NCI-H2107 (cell line): ENCODE results near the gene PCCA.
"Not testable (repeated sequence)": the region's sequence is repeated elsewhere in the genome, so short reads cannot be mapped to it uniquely, and the experiment has no call there.

Experiments used
- DNase-seq: peaks from one replicate; lab custom pipeline; 2025; lab: John Stamatoyannopoulos, UW

Gene PCCA

DNA sequence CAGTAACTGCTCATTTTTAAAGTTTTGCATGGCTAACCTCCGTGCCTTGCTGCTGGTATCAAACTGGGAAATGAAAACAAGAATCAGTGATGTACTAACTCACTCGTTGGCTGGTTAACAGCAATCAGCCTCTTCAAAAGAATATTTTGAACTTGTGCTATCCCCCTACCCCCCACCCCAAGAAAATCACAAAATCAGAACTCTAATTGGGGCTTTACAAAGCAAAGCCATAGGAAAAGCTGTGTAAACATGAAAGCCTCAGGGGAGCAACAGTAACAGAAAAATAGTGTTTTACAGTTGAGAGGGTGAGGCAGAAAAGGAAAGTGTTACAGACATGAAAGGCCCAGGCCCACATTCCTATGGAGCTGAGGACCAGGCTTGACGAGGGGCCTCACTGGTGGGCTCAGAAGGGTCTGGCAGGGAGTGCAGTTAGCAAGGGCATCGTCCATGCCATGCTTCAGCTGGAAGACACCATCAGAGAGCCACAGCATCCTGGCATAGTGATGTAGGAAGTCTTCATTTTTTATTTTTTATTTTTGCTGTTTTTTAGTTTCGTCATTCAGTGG lies 217.6 kb downstream of the PCCA start:
- no peak for DNase-seq

DNA sequence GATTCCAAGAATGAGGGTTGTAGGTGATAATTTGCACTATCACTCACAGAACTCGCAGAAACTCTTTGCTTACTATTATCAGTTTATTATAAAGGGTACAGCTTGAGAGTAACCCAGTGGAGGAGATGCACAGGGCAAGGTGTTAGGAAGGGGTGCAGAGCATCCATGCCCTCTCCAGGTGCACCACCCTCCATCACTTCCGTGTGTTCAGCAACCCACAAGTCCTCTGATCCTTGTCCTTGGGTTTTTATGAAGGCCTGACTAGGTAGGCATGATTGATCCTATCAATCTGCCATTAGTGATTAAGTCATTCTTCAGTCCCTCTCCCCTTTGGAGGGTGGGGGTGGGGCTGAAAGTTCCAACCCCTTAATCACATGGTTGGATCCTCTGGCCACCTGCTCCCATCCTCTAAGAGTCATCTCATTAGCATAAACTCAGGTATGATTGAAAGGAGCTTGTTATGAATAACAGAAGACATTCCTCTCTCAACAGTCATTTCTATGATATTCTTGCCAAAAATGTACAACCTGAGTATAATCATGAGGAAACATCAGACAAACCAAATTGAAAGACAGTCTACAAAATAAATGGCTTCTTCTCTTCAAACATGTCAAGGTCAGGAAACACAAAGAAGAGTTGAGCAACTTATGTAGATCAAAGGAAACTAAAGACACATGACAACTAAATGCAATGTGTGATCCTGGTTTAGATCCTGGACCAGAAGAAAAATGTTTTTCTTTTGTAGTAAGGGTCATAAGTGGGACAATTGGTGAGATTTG lies 225.4 kb downstream of the PCCA start:
- DNase-seq: no peak

DNA sequence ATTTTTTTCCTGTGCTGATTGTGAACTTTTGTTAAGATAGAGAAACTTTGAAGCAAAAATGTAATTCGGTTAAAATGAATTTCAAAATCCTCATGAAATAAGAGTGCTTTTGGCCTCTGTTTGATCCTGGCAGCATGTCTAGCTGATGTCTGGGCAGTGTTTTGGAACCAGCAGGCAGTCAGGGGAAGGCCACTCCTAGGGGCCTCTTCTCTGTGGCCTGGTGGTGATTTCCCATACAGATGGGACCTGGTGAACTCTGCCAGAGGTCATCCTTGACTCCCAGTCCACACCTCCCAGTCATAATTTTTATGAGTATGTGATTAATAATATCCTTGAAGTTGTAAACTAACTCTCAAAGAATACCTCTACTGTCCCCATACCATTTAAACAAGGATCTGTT lies 226.6 kb downstream of the PCCA start:
- no peak for DNase-seq

DNA sequence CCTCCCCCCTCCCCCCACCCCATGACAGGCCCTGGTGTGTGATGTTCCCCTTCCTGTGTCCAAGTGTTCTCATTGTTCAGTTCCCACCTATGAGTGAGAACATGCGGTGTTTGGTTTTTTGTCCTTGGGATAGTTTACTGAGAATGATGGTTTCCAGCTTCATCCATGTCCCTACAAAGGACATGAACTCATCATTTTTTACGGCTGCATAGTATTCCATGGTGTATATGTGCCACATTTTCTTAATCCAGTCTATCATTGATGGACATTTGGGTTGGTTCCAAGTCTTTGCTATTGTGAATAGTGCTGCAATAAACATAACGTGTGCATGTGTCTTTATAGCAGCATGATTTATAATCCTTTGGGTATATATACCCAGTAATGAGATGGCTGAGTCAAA lies 229.6 kb downstream of the PCCA start:
- DNase-seq: not testable (repeated sequence)

DNA sequence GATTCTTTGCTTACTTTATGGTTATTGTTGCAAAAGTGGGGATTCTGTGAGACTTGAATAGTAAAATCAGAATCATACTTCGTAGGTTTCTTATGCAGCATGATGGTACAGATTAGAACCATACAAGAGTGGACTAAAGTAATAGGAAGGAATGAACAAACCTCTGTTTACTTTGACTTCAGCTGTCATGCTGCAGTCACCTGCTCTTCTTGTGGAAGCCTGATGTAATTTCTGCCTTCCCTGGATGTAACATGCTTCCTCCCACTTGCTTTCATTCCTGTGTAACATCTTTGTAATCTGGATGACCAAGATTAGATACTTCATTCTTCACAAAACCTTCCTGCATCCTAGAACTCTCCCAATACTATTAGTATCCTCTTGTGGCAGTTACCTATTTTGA lies 235.0 kb downstream of the PCCA start:
- no peak for DNase-seq

DNA sequence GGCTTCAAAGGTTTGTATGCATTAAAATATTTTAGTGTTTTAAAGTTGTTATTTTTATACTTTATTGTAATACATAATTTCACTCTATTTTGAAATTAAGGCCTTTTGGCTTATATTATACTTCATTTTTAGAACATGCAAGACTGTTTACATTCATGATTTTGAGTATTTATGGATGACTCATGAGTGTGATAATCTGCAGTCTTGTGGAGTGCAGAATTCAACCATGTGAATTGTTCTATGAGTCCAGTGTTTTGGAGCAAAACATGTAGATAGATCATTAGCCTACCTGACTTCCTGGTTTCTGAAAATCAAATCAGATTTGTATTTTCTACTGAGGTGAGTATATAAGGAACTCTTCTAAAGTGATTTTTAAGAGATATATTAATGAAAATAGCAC lies 241.8 kb downstream of the PCCA start:
- no peak for DNase-seq

DNA sequence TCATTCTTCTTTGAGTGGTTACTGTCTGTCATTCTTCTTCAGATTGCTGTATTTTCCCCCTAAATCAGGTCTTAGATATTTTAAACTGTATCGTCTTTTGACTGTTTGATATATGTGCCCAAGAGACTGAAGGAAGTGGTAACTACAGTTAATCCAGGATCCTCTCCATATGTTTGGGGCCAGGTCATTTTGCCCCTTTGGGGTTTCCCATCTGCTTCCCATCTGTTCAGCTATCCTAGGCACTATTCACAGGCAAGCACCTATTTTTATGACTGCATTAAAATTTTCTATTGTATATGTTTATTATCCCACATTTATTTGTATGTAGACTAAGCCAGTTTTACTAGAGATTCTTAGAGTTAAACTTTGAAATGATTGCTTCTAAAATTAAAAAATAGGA lies 244.2 kb downstream of the PCCA start:
- DNase-seq: no peak

DNA sequence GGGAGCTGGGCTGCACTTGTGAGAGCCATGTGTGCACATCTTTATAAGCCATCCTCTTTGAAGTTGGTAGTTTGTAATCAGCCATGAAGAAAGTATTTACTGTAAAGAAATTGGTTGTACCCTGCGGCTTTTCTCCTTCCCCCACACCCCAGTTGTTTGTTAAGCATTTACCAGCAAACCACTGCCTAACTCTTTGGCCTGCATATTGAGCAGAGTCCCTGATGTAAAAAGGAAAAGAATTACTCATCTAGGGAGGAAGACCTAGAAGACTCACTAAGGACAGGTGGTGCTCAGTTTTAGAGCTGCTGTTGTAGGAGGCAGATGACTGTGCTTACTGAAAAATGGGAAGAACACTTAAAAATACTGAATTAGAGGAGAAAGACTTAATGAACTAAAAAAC lies 245.3 kb downstream of the PCCA start:
- no peak for DNase-seq

DNA sequence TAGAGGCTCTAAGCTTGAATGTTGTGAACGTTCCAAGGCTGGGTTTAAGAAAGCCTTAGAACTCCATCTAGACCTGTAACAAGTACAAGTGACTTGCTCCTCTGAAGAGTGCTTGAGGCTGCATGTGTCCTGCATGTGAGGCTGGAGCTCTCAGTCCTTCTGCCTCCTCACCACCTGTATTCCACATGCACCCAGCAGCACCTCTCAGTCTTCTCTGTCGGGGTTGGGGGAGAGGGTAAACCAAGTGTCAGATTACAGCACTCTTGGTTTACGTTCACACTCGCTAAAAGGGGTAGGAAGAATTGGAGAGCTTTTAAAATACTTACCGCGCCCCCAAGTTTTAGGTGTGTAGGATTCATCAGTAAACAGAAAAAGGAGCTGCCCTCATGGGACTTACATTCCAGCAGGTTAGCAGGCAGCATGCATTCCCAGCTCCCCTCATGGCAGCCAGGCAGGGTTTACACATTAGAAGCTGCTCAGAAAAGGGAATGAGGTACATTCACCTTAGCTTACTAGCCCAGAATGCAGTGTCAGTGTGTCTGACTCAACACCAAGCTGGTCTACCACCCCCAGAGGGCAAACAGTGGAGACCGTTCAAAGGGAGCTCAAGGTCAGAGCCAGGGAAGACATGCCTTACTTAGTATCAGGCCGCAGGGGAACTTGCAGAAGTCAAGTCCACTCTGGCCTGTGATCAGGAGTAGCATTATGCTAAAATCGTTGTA lies 248.1 kb downstream of the PCCA start:
- DNase-seq: no peak

DNA sequence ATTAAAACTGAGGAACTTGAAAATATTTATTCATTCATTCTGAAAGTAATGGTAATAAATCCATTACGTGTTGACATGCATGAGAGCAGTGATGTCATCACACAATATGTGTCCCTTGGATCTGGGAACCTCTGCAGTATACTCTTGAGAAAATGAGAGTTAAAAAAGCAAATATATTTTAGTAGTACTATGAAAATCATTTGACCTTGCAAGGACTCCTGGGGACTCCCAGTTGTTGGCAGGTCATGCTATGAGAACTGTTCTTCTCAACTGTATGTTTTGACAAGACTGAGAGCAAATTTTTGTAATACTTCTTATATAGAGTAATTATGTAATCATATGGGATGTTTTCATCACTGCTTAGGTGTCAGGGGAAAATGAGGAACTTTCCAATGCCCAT lies 249.4 kb downstream of the PCCA start:
- no peak for DNase-seq

DNA sequence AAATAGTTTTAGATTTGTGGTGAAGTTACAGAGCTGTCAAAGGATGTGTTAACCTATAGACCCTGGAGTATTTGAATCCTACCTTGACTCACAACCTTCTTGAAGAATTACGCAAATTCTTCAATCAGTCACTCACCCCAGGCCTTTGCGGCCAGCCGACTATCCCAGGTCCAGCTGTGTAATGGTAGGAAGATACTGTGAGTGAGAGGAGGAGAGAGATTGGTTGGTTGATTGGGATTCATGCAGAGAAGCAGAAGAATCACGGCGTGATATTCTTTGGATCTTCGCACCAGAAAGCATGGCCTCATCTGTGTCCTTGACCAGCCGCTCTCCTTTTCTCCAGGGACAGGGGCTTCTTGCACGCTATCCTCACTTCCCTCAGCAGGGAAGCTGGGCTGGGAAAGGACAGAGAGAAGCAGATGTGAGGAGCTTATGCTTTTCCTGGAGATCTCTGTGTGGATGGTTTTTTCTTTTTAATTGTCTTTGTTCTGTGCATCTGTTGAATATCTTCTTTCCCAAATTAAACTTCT lies 250.6 kb downstream of the PCCA start:
- DNase-seq: no peak

DNA sequence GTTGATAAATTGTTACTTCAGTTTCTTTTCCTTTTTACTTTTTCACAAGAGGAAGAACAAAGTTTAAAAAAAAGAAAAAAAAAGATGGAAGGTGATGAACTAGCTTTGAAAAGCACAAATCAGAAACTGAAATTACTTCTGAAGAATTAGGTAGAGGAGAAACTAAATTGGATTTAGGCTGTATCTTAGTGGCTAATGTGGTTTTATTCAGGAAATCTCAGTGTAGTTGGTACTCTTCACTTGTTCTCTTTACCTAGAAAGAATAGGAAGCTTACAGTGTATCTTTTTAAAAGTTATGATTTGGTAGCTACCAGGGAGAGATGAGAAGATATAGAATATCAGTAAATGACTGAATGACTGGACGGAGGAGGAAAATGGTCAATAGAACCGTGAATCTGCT lies 252.0 kb downstream of the PCCA start:
- DNase-seq: no peak

DNA sequence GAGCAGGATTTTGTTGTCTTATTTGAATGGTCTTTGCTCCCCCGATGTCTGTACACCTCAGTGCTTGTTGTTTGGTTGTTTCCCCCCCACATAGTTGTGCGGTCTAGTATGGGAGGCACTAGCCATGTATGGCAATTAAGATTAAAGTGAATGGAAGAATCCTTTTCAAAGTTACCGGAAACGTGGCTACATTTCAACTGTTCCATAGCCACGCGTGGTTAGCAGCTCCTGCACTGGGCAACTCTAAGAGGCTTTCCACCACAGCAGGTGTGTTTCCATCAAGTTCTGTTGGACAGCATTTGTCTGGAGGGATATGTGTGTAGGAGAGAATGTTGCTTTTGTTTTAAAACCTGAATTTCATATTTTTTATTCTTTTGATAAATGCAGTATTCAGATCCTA lies 252.4 kb downstream of the PCCA start:
- no peak for DNase-seq

DNA sequence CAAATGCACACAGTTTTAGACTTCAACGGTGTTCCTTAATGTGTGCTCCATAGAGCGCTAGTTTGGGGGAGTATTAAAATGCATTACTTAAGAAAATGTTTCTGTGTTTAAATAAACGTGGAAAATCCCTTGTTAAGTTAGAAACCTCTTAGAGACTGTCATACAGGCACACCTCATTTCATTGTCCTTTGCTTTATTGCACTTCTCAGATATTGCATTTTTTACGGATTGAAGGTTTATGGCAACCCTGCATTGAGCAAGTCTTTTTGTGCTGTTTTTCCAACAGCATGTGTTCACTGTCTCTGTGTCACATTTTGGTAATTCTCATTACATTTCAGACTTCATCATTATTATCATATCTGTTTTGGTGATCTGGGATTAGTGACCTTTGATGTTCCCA lies 255.7 kb downstream of the PCCA start:
- no peak for DNase-seq

DNA sequence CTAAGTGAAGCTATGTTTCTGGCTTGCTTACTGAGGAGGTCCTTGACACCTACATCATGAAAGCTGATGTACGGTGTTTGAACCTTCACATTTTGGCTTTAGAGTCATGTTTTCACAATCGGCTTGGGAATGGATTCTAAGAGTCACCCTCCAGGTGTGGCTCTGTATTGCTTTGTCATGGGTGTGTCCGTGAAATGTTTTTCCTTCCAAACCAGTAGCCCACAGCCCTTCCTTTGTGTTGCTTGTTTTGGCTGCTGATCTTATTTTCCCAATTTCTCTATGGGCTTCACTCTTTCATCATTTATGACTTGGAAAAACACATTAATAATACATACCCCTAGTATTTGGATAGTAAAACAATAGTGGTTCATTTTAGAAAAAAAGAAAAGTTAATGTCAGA lies 259.1 kb downstream of the PCCA start:
- no peak for DNase-seq

DNA sequence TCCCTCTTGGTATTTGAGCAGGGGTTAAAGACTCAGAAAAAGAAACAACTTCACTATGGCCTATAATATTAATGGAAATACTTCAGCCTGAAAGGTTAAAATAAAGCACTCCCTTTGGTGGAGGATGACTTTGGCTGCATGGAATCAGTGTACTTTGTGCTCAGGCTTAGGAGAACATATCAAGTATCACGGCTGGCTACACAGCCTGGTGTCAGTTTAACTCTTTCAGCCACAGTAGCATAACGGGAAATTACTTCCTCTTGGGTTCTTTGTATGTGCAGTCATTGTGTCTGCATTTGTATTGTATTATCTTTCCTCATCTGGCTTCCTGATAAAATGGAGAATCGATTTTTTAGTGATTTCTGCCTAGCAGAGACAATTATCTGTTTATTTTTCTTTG lies 260.7 kb downstream of the PCCA start:
- DNase-seq: no peak

DNA sequence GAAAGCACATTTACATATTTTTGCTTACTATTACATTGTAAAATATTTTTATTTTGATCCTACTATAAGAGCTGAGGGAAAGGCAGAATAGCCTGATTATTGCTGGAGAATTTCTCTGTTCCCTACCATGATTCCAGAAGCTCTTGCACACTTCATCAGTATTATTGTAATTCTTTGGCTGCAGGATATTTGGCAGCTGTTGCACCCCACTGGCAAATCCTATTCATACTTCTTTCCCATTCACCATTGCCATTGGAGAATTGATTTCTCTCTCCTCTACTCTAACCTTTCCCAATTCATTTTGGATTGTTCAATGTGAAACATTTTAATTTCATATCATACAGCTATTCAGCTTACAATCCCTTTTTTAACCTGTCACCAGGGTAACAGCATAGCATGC lies 261.7 kb downstream of the PCCA start:
- no peak for DNase-seq

DNA sequence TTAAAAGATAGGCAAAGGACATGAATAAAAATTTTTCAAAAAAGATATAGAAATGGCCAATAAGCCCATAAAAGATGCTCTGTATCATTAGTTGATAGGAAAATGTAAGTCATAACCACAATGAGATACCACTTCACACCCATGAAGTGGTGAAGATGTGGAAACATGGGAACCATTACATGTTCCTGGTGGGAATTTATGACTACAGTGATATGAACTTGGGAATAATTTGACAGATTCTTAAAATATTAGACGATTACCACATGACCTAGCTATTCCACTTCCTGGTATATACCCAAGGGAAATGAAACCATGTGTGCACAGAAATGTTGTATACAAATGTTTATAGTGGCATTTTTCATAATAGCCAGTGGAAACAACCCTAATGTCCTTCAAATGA lies 267.5 kb downstream of the PCCA start:
- DNase-seq: no peak

DNA sequence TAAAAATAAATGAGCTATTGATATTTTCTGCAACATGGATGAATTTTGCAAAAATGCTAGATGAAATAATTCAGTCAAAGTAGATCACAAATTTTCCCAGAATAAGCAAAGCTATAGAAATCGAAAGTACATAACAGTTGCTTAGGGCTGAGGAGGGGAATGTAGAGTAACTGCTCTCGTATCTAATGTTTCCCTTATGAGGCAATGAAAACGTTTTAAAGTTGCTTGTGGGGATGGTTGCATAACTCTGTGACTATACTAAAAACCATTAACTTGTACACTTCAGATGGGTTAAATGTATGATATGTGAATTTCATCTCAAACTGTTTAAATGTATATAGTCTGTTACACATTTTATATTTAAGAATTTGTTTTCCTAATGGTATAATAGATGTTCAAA lies 268.0 kb downstream of the PCCA start:
- no peak for DNase-seq

DNA sequence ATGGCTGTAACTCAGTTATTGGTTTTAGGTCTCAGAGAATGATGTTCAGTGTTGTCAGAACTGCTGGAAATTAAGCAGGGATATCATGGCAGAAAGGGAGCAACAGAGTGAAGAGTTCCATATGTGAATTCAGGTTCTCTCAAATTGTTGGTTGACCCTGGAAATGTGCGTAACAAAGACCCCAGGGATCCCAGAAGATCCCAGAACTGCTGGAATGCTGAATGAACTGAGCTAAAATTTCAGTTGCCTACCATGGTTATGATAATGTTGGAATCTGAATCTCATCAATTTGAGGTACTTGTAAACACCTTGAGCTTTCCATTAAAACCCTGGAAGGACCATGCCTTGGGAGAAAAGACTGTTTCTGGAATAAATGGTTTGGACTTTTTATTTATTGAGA lies 268.9 kb downstream of the PCCA start:
- no peak for DNase-seq

DNA sequence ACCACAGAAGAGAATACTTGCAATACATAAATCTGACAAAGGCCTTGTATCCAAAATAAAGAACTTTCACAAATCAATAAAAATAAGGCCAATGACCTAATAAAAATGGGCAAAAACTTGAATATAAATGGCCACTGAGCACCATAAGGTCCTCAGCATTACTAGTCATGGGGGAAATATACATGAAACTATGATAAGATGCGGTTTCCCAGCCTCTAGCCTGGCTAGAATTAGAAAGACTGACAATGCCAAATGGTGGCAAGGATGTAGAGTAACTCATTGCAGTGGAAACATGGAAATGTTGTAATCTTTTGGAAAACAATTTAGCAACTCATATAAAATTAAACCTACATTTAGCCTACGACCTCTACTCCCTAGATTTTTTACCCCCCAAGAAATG lies 272.6 kb downstream of the PCCA start:
- DNase-seq: no peak

DNA sequence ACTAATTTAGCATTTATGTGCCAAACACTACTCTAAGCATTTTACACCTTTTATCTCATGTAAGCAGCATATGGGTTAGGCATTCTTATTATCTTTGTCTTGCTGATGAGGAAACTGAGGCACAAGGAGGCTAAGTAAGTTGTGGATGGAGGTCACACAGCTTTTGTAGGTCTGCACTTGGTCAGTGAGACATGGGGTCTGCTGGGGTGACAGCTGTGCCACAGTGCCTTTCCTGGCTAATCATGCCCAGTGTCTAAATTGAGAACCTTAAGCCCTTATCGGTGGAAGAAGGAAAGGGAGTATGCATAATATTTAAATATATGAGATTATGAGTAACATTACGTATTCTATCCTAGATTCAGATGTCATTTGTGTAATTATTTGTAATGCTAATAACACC lies 273.5 kb downstream of the PCCA start:
- no peak for DNase-seq

DNA sequence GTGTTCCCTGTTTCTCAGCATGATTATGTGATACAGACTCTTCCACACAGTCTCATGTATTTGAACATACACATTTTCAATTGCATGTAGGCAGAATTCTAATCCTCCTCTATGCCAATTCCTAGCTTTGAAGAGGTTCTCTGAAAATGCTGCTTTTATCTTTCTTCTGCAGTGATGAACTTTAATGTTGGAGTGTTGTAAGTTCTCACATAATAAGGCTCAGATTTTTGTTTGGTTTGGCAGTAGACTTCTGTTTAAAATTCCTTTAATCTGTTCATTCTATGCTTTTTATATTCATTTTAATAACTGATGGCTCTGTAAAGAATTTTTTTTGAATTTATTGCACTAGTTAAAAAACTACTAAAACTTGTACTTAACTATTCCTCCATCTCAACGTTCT lies 273.9 kb downstream of the PCCA start:
- DNase-seq: no peak
